GM19351 (cell line): ENCODE measurements around the gene IL17REL.

Experiments
- ATAC-seq: cut with Tn5 transposase; IDR thresholded peaks from one replicate; pipeline ENCODE4 v1.9.1; 2021; ENCODE audit warnings: mild to moderate bottlenecking, moderate library complexity; ENCODE audit not compliant: unreplicated experiment

Gene IL17REL

GRCh38 chr22:50027639-50028537, 15.3 kb upstream of the IL17REL start:
- ATAC-seq = no peak

GRCh38 chr22:50025993-50026392, 13.4 kb upstream of the IL17REL start:
- no peak for ATAC-seq

GRCh38 chr22:50022171-50022819, 9.7 kb upstream of the IL17REL start:
- no peak for ATAC-seq

- ATAC-seq = no peak
Observed at GRCh38 chr22:50020606-50021005, 8.0 kb upstream of the IL17REL start.

- no peak for ATAC-seq
Observed at GRCh38 chr22:50019316-50019715, 6.8 kb upstream of the IL17REL start.

GRCh38 chr22:50018608-50019285, 6.2 kb upstream of the IL17REL start:
- no peak for ATAC-seq

- ATAC-seq = no peak
Observed at GRCh38 chr22:50017701-50018224, 5.2 kb upstream of the IL17REL start.

- ATAC-seq = no peak
Observed at GRCh38 chr22:50016988-50017700, 4.6 kb upstream of the IL17REL start.

GRCh38 chr22:50016308-50016987, 3.9 kb upstream of the IL17REL start:
- no peak for ATAC-seq

- no peak for ATAC-seq
Observed at GRCh38 chr22:50015451-50016307, 3.1 kb upstream of the IL17REL start.

GRCh38 chr22:50014655-50015401, 2.3 kb upstream of the IL17REL start:
- no peak for ATAC-seq

GRCh38 chr22:50014053-50014501, 1.5 kb upstream of the IL17REL start:
- ATAC-seq = no peak

GRCh38 chr22:50011447-50012210, 936 bp downstream of the IL17REL start:
- no peak for ATAC-seq

- no peak for ATAC-seq
Observed at GRCh38 chr22:50010676-50011446, 1.7 kb downstream of the IL17REL start.

GRCh38 chr22:50009765-50010675, 2.5 kb downstream of the IL17REL start:
- ATAC-seq = no peak

GRCh38 chr22:50009251-50009650, 3.3 kb downstream of the IL17REL start:
- no peak for ATAC-seq
